ENCODE results near the gene TAAR6.
"Not testable (repeated sequence)": the region's sequence is repeated elsewhere in the genome, so short reads cannot be mapped to it uniquely, and the experiment has no call there.

The TAAR6 gene

GRCh38 chr6:132548746-132549463 is 21.2 kb upstream of the TAAR6 start:
- no peak for TF ChIP-seq CTCF (IDR thresholded peaks at IDR 0.05)
- H3K27ac ChIP-seq = no peak overlapping the region
- H3K9me3 ChIP-seq = no peaks in the 10 kb centered on the region
- no peaks in the 10 kb centered on the region for H3K4me1 ChIP-seq (ENCODE audit: control insufficient read depth in 1 of 2, insufficient read depth in 1 of 2, low read depth in 1 of 2, low read length in 1 of 2)
- no peak overlapping the region for H3K4me3 ChIP-seq (ENCODE audit: low read depth in 1 of 2, low read length in 1 of 2)
- H3K27me3 ChIP-seq = peaks cover 34% of the 10 kb centered on the region
- no peaks in the 10 kb centered on the region for H3K36me3 ChIP-seq

GRCh38 chr6:132551214-132551613 is 18.9 kb upstream of the TAAR6 start:
- Histone ChIP-seq H3K36me3 (no peaks in the 10 kb centered on the region), H3K27me3 (peaks cover 36% of the 10 kb centered on the region), H3K27ac (no peak overlapping the region), H3K9me3 (no peaks in the 10 kb centered on the region), H3K4me3 (ENCODE audit: low read depth in 1 of 2, low read length in 1 of 2) (no peak overlapping the region), H3K4me1 (ENCODE audit: control insufficient read depth in 1 of 2, insufficient read depth in 1 of 2, low read depth in 1 of 2, low read length in 1 of 2) (no peaks in the 10 kb centered on the region)
- TF ChIP-seq CTCF (IDR thresholded peaks at IDR 0.05) = no peak

- Histone ChIP-seq H3K27me3 (peaks cover 46% of the 10 kb centered on the region), H3K36me3 (no peaks in the 10 kb centered on the region), H3K9me3 (no peaks in the 10 kb centered on the region), H3K27ac (no peak within 1 kb of the TSS), H3K4me1 (ENCODE audit: control insufficient read depth in 1 of 2, insufficient read depth in 1 of 2, low read depth in 1 of 2, low read length in 1 of 2) (no peaks in the 10 kb centered on the region), H3K4me3 (ENCODE audit: low read depth in 1 of 2, low read length in 1 of 2) (no peak within 1 kb of the TSS)
- TF ChIP-seq CTCF (IDR thresholded peaks at IDR 0.05) = no peak
These were observed 17.8 kb upstream of the TAAR6 start, which contains the start of gene TAAR8 for GRCh38 chr6:132552372-132552771. TSS of gene TAAR8 (plus strand) at chr6:132552672. CDS start at chr6:132552693, 21 bp downstream.

- H3K27ac ChIP-seq; H3K4me3 ChIP-seq (ENCODE audit: low read depth in 1 of 2, low read length in 1 of 2); H3K36me3 ChIP-seq; H3K9me3 ChIP-seq; H3K4me1 ChIP-seq (ENCODE audit: control insufficient read depth in 1 of 2, insufficient read depth in 1 of 2, low read depth in 1 of 2, low read length in 1 of 2): not testable (repeated sequence)
- H3K27me3 ChIP-seq = peaks cover 47% of the 10 kb centered on the region
These were observed 10.0 kb upstream of the TAAR6 start for GRCh38 chr6:132560087-132560486.

- no peaks in the 10 kb centered on the region for H3K36me3 ChIP-seq
- no peak for TF ChIP-seq CTCF (IDR thresholded peaks at IDR 0.05)
- H3K4me3 ChIP-seq (ENCODE audit: low read depth in 1 of 2, low read length in 1 of 2) = no peak overlapping the region
- no peak overlapping the region for H3K27ac ChIP-seq
- H3K9me3 ChIP-seq = no peaks in the 10 kb centered on the region
- H3K4me1 ChIP-seq (ENCODE audit: control insufficient read depth in 1 of 2, insufficient read depth in 1 of 2, low read depth in 1 of 2, low read length in 1 of 2) = peaks cover 5 to 12% of the 10 kb centered on the region in 2 experiments
- H3K27me3 ChIP-seq = peaks cover 62% of the 10 kb centered on the region
These were observed 3.7 kb upstream of the TAAR6 start for GRCh38 chr6:132566404-132566803.

GRCh38 chr6:132567566-132567965 is 2.6 kb upstream of the TAAR6 start:
- H3K27ac ChIP-seq = no peak overlapping the region
- H3K4me1 ChIP-seq (ENCODE audit: control insufficient read depth in 1 of 2, insufficient read depth in 1 of 2, low read depth in 1 of 2, low read length in 1 of 2) = peaks cover 17 to 23% of the 10 kb centered on the region in 2 experiments
- no peak overlapping the region for H3K4me3 ChIP-seq (ENCODE audit: low read depth in 1 of 2, low read length in 1 of 2)
- no peaks in the 10 kb centered on the region for H3K36me3 ChIP-seq
- H3K27me3 ChIP-seq = peaks cover 55% of the 10 kb centered on the region
- no peaks in the 10 kb centered on the region for H3K9me3 ChIP-seq
- TF ChIP-seq CTCF (IDR thresholded peaks at IDR 0.05) = no peak
